ENCODE results near the gene ADAM11.

GRCh38 chr17:44801880-44802279 lies 43.1 kb downstream of the ADAM11 start:
- TF ChIP-seq EZH2 (IDR thresholded peaks at IDR 0.05; ENCODE audit: insufficient read depth, poor library complexity, severe bottlenecking) (no peak), EZH2phosphoT487 (IDR thresholded peaks at IDR 0.05; ENCODE audit: insufficient read depth, low read depth) (no peak)

All from GM23248 (cell line).